ENCODE results near the gene MYOG.

MYOG gene

GRCh38 chr1:203117611-203118575 is 32.1 kb upstream of the MYOG start:
- peak; percentile 88 for DNase-seq (ENCODE audit: low spot score)

- no peak for DNase-seq (ENCODE audit: low spot score)
These were observed 30.4 kb upstream of the MYOG start for GRCh38 chr1:203116091-203116820.

GRCh38 chr1:203114202-203114601 is 28.4 kb upstream of the MYOG start:
- DNase-seq (ENCODE audit: low spot score) = no peak

- no peak for DNase-seq (ENCODE audit: low spot score)
These were observed 27.5 kb upstream of the MYOG start for GRCh38 chr1:203113308-203113707.

- no peak for DNase-seq (ENCODE audit: low spot score)
These were observed 26.7 kb upstream of the MYOG start for GRCh38 chr1:203112475-203112874.

GRCh38 chr1:203104789-203105390 is 19.1 kb upstream of the MYOG start:
- DNase-seq (ENCODE audit: low spot score) = no peak

- DNase-seq (ENCODE audit: low spot score) = no peak
These were observed 18.1 kb upstream of the MYOG start for GRCh38 chr1:203103829-203104495.

GRCh38 chr1:203103216-203103615 is 17.4 kb upstream of the MYOG start:
- DNase-seq (ENCODE audit: low spot score) = no peak

- DNase-seq (ENCODE audit: low spot score) = no peak
These were observed 16.2 kb upstream of the MYOG start for GRCh38 chr1:203101813-203102634.

- no peak for DNase-seq (ENCODE audit: low spot score)
These were observed 14.7 kb upstream of the MYOG start for GRCh38 chr1:203100516-203100869.

GRCh38 chr1:203099805-203100515 is 14.1 kb upstream of the MYOG start:
- no peak for DNase-seq (ENCODE audit: low spot score)

- no peak for DNase-seq (ENCODE audit: low spot score)
These were observed 13.2 kb upstream of the MYOG start for GRCh38 chr1:203098914-203099520.

- DNase-seq (ENCODE audit: low spot score) = no peak
These were observed 12.6 kb upstream of the MYOG start for GRCh38 chr1:203098445-203098844.

GRCh38 chr1:203097001-203097400 is 11.2 kb upstream of the MYOG start:
- no peak for DNase-seq (ENCODE audit: low spot score)

- DNase-seq (ENCODE audit: low spot score) = no peak
These were observed 10.8 kb upstream of the MYOG start for GRCh38 chr1:203096566-203096965.

GRCh38 chr1:203095061-203095690 is 9.4 kb upstream of the MYOG start:
- DNase-seq (ENCODE audit: low spot score) = no peak

- no peak for DNase-seq (ENCODE audit: low spot score)
These were observed 8.1 kb upstream of the MYOG start for GRCh38 chr1:203093754-203094410.

- DNase-seq (ENCODE audit: low spot score) = no peak
These were observed 6.0 kb upstream of the MYOG start for GRCh38 chr1:203091761-203092330.

- no peak for DNase-seq (ENCODE audit: low spot score)
These were observed 5.3 kb upstream of the MYOG start for GRCh38 chr1:203091199-203091477.
